HepG2 (cell line): ENCODE data around the gene PLCL1. TPM values are rescaled to one million over a fixed set of nuclear protein-coding genes. Genes with fewer than 3 reads are reported as not detected.

Experiments
- ATAC-seq: fragments of 200-7000 bp; cut with Tn5 transposase; 3 replicates; pipeline ENCODE4 v1.9.1; 2020; ENCODE audit warnings: mild to moderate bottlenecking, moderate library complexity
- BruUV-seq: library from RNA; stranded (reverse); fragments of 400-500 nt; replicated peaks from 2 replicates; lab custom pipeline; 2021; lab: Mats Ljungman, UMichigan
- CTCF ChIA-PET: fragments of 300-600 bp; formaldehyde crosslinking; extraction: SDS; loops from one replicate; lab custom pipeline; 2021; ENCODE audit warnings: low total read pairs, inconsistent platforms, low intra/inter-chr PET ratio; lab: Yijun Ruan, JAX
- POLR2A ChIA-PET: fragments of 350-600 bp; sonication (Branson Sonifier 250); formaldehyde crosslinking; loops from one replicate; lab custom pipeline; 2020; ENCODE audit warnings: antibody characterized with exemption, inconsistent platforms; lab: Yijun Ruan, JAX
- DNase-seq: peaks from one replicate; pipeline ENCODE4 v3.0.0-alpha.2; 2015; ENCODE audit warnings: low spot score
- FAIRE-seq: peaks from 3 replicates; lab custom pipeline; 2011; peaks lifted over from hg19 to GRCh38; lab: Jason Lieb, UNC
- H2AFZ ChIP-seq: one replicate; pipeline ENCODE4 v1.6.1; 2011; ENCODE audit warnings: low read length, inconsistent platforms
- H3K27ac ChIP-seq: fragments of 300-600 bp; 3 replicates; pipeline ENCODE4 v1.8.0; 2011; ENCODE audit warnings: mixed run types, mild to moderate bottlenecking, mixed read lengths, low read length, inconsistent platforms; ENCODE audit not compliant: insufficient read depth; ENCODE audit errors: extremely low read length
- H3K27me3 ChIP-seq, 2 experiments: fragments of 200-600 bp in 1 of 2; 2 replicates in 1 of 2; 3 replicates in 1 of 2; pipeline versions ENCODE4 v1.6.0 to v1.8.0; 2011; ENCODE audit warnings: low read length in 2 of 2, mild to moderate bottlenecking in 2 of 2, moderate library complexity in 2 of 2, inconsistent platforms in 1 of 2; ENCODE audit not compliant: insufficient read depth in 2 of 2, control insufficient read depth in 1 of 2
- H3K36me3 ChIP-seq, 2 experiments: fragments of 200-600 bp in 1 of 2; replicated peaks in 1 of 2; 2 replicates in 1 of 2; 3 replicates in 1 of 2; pipeline versions ENCODE4 v1.5.1 to v1.8.0; 2011; ENCODE audit warnings: low read length in 2 of 2, inconsistent platforms in 1 of 2; ENCODE audit not compliant: insufficient read depth in 2 of 2, control insufficient read depth in 1 of 2
- H3K4me1 ChIP-seq: 2 replicates; pipeline ENCODE4 v1.5.1; 2012; ENCODE audit warnings: low read length, inconsistent platforms; ENCODE audit not compliant: insufficient read depth
- H3K4me2 ChIP-seq: 2 replicates; pipeline ENCODE4 v1.6.0; 2011; ENCODE audit warnings: low read depth, low read length, inconsistent platforms
- H3K4me3 ChIP-seq, 3 experiments: fragments of 200-600 bp in 1 of 3; sonication (generic), shearing (Covaris generic) in 1 of 3; replicated peaks in 1 of 3; 2 replicates each; pipeline ENCODE4 v1.5.1; 2011 to 2016; ENCODE audit warnings: low read length in 3 of 3, inconsistent platforms in 2 of 3, low read depth in 2 of 3, mild to moderate bottlenecking in 2 of 3, control low read depth in 1 of 3, mixed read lengths in 1 of 3; ENCODE audit not compliant: insufficient read depth in 1 of 3
- H3K79me2 ChIP-seq: one replicate; pipeline ENCODE4 v1.6.1; 2011; ENCODE audit warnings: low read length, inconsistent platforms; ENCODE audit not compliant: insufficient read depth
- H3K9ac ChIP-seq: 2 replicates; pipeline ENCODE4 v1.6.0; 2011; ENCODE audit warnings: mild to moderate bottlenecking, low read depth, low read length, inconsistent platforms; ENCODE audit not compliant: insufficient read depth
- H3K9me3 ChIP-seq: 2 replicates; pipeline ENCODE4 v1.5.1; 2012; ENCODE audit warnings: mild to moderate bottlenecking, low read length
- H4K20me1 ChIP-seq: 2 replicates; pipeline ENCODE4 v1.6.0; 2011; ENCODE audit warnings: inconsistent platforms, mild to moderate bottlenecking, low read length, moderate library complexity; ENCODE audit not compliant: insufficient read depth
- AFF4 ChIP-seq: sonication (generic); formaldehyde crosslinking; IDR thresholded peaks from 2 replicates; pipeline ENCODE4 v1.4.0; 2020; ENCODE audit warnings: missing genetic modification reagents
- HNF4G ChIP-seq, 2 experiments: sonication (generic) in 1 of 2; formaldehyde crosslinking in 1 of 2; IDR thresholded peaks; 2 replicates each; pipeline versions ENCODE4 v1.4.0 to v1.6.1; 2011 to 2020; ENCODE audit warnings: borderline replicate concordance in 2 of 2, low read depth in 2 of 2, mild to moderate bottlenecking in 2 of 2, low read length in 1 of 2, missing genetic modification reagents in 1 of 2, moderate library complexity in 1 of 2
- JUNB ChIP-seq: sonication (generic); formaldehyde crosslinking; IDR thresholded peaks from 2 replicates; pipeline ENCODE4 v1.8.0; 2022; ENCODE audit warnings: missing genetic modification reagents, mild to moderate bottlenecking, borderline replicate concordance
- KDM4B ChIP-seq: sonication (generic); formaldehyde crosslinking; IDR thresholded peaks from 2 replicates; pipeline ENCODE4 v1.4.0; 2020; ENCODE audit warnings: missing genetic modification reagents
- ZBTB26 ChIP-seq: IDR thresholded peaks from 2 replicates; pipeline ENCODE4 v1.6.1; 2016; ENCODE audit warnings: missing compliant biosample characterization, missing genetic modification reagents, borderline replicate concordance
- ZNF570 ChIP-seq: sonication (generic); formaldehyde crosslinking; IDR thresholded peaks from 2 replicates; pipeline ENCODE4 v1.4.0; 2020; ENCODE audit warnings: mild to moderate bottlenecking, missing genetic modification reagents, borderline replicate concordance
- WGBS: methylation state at CpG from one replicate; pipeline ENCODE4 v1.1.6; 2017; ENCODE audit warnings: low lambda C conversion rate; 5-methylcytosine and 5-hydroxymethylcytosine counted together
- in situ Hi-C: cut with HindIII; loops from 2 replicates; pipeline ENCODE4 v1.10.0; 2017; ENCODE audit warnings: low pct_unique_long_range_greater_than_20kb; ENCODE audit not compliant: extremely low pct_ligation_motif_present
- intact Hi-C: fragments of 100-400 bp; cut with micrococcal nuclease; formaldehyde crosslinking; loops from one replicate; pipeline ENCODE4 v1.10.0; 2022; ENCODE audit not compliant: unreplicated experiment
- polyA plus RNA-seq, 8 experiments: library from polyadenylated mRNA; depleted of rRNA in 3 of 8; stranded (reverse) in 7 of 8; unstranded in 1 of 8; fragments of >200 nt; fragmentation: Illumina TruSeq in 4 of 8; extraction: Trizol in 4 of 8; gene quantifications; 2 replicates each; pipeline versions ENCODE4 v1.2.1 to v1.2.3, GENCODE V29; 2011 to 2016; ENCODE audit warnings: low read depth in 4 of 8, missing spikeins in 1 of 8, mixed read lengths in 1 of 8; ENCODE audit not compliant: insufficient read depth in 1 of 8
- total RNA-seq, 5 experiments: library from RNA; depleted of rRNA; stranded (reverse); fragments of >200 nt; fragmentation: Illumina TruSeq; extraction: Trizol; gene quantifications; 2 replicates each; pipeline ENCODE4 v1.2.3, GENCODE V29; 2016; ENCODE audit warnings: low read depth in 1 of 5
- TF ChIP-seq, protein P1 (sequence below): sonication (generic); formaldehyde crosslinking; IDR thresholded peaks from 2 replicates; pipeline ENCODE4 v1.9.0; 2022; ENCODE audit warnings: low read depth, missing genetic modification reagents

The PLCL1 gene
- total and polyA plus RNA-seq, 2 of the 13 experiments (the other 11 are each of a cell fraction or from before 2014, with no cell fraction given): not detected

DNA sequence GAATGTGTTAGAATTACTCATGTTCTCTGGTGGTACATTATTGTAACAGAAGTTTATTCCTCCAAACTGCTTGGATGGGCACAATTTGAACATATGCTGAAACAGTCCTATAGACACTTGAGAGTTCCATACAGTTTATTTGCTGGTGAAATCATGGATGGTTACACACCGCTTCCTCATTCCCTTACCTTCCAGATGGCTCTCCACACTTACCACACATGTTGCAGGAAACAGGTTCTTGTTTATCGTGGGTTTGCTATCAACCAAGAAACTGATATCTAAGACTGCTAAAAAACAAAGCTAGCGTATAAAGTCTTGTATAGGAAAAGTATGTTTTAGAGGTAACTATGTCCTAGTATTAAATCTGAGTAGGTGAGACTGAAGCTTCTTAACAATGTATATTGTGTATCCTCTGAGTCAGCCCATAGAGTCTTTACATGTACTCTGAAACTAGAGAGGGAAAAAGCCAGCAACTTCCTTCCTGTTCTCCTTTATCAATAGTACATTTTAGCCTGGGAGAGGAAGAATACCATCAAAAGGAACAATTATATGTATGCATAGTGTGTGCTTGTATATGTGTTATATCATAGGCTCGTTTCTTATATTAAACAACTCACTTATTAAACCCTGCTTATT lies 313.1 kb downstream of the PLCL1 start:
- no peak overlapping the region for H3K4me2 ChIP-seq
- H3K9me3 ChIP-seq: no peaks in the 10 kb centered on the region
- no peak overlapping the region for H3K4me3 ChIP-seq
- H4K20me1 ChIP-seq: no peaks in the 10 kb centered on the region
- ChIA-PET CTCF (no interaction called here), POLR2A (no interaction called here)
- no peaks in the 10 kb centered on the region for H3K36me3 ChIP-seq
- ATAC-seq (no peak), FAIRE-seq (no peak), DNase-seq (no peak)
- no peak overlapping the region for H3K27ac ChIP-seq
- TF ChIP-seq AFF4: no peak
- TF ChIP-seq HNF4G (IDR thresholded peaks at IDR 0.05; ENCODE audit: borderline replicate concordance, low read depth, low read length): no peak
- TF ChIP-seq HNF4G (CRISPR knock-in tag; IDR thresholded peaks at IDR 0.05; ENCODE audit: borderline replicate concordance, low read depth): no peak
- TF ChIP-seq ZBTB26 (CRISPR knock-in tag): no peak
- no peak for TF ChIP-seq ZNF570 (CRISPR knock-in tag)
- TF ChIP-seq KDM4B (CRISPR knock-in tag): no peak
- TF ChIP-seq, protein P1, sequence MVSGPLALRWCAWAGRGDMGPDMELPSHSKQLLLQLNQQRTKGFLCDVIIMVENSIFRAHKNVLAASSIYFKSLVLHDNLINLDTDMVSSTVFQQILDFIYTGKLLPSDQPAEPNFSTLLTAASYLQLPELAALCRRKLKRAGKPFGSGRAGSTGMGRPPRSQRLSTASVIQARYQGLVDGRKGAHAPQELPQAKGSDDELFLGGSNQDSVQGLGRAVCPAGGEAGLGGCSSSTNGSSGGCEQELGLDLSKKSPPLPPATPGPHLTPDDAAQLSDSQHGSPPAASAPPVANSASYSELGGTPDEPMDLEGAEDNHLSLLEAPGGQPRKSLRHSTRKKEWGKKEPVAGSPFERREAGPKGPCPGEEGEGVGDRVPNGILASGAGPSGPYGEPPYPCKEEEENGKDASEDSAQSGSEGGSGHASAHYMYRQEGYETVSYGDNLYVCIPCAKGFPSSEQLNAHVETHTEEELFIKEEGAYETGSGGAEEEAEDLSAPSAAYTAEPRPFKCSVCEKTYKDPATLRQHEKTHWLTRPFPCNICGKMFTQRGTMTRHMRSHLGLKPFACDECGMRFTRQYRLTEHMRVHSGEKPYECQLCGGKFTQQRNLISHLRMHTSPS: no peak
- no peak for TF ChIP-seq JUNB (CRISPR knock-in tag)
- BruUV-seq: no TSS peak
- H3K27me3 ChIP-seq: no peaks in the 10 kb centered on the region
- 11% methylated on average over 4 of the region's 4 CpGs for WGBS
- in situ Hi-C loops (no loop called here), intact Hi-C loops (no loop called here)
- no peak overlapping the region for H3K9ac ChIP-seq
- H3K79me2 ChIP-seq: no peaks in the 10 kb centered on the region
- no peaks in the 10 kb centered on the region for H3K4me1 ChIP-seq
- no peak overlapping the region for H2AFZ ChIP-seq
